ENCODE results near the gene FNDC3A.
"Not testable (repeated sequence)": the region's sequence is repeated elsewhere in the genome, so short reads cannot be mapped to it uniquely, and the experiment has no call there.

The FNDC3A gene

DNA sequence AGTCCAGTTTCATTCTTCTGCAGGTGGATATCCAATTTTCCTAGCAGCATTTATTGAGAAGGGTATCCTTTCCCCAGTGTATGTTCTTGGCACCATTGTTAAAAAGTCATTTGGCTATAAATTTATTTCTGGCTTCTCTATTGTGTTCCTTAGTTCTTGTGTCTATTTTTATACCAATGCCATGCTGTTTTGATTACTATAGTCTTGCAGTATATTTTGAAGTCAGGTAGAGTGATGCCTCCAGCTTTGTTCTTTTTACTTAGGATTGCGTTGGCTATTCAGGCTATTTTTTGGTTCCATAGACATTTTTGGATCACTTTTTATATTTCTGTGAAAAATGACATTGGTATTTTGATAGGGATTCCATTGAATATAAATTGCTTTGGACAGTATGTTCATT is 172.7 kb downstream of the FNDC3A start:
- no peak overlapping the region for H3K27ac ChIP-seq (ENCODE audit: low read length)
- H4K20me1 ChIP-seq (ENCODE audit: insufficient read depth, low read length): no peaks in the 10 kb centered on the region
- H3K27me3 ChIP-seq (ENCODE audit: insufficient read depth, low read length, poor library complexity): no peaks in the 10 kb centered on the region
- ATAC-seq (ENCODE audit: insufficient read depth, low read depth) (no peak), DNase-seq (no peak)
- peaks cover 29% of the 10 kb centered on the region for H3K79me2 ChIP-seq (ENCODE audit: insufficient read depth, low read length)
- H3K4me1 ChIP-seq (ENCODE audit: insufficient read depth, low read length): peaks cover 20% of the 10 kb centered on the region
- TF ChIP-seq EZH2 (IDR thresholded peaks at IDR 0.05; ENCODE audit: borderline replicate concordance, low read depth, low read length, severe bottlenecking): no peak
- TF ChIP-seq, protein P1, sequence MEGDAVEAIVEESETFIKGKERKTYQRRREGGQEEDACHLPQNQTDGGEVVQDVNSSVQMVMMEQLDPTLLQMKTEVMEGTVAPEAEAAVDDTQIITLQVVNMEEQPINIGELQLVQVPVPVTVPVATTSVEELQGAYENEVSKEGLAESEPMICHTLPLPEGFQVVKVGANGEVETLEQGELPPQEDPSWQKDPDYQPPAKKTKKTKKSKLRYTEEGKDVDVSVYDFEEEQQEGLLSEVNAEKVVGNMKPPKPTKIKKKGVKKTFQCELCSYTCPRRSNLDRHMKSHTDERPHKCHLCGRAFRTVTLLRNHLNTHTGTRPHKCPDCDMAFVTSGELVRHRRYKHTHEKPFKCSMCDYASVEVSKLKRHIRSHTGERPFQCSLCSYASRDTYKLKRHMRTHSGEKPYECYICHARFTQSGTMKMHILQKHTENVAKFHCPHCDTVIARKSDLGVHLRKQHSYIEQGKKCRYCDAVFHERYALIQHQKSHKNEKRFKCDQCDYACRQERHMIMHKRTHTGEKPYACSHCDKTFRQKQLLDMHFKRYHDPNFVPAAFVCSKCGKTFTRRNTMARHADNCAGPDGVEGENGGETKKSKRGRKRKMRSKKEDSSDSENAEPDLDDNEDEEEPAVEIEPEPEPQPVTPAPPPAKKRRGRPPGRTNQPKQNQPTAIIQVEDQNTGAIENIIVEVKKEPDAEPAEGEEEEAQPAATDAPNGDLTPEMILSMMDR (IDR thresholded peaks at IDR 0.05; ENCODE audit: borderline replicate concordance, extremely low read depth, low read length, poor library complexity, severe bottlenecking): no peak
- no peak overlapping the region for H3K4me3 ChIP-seq (ENCODE audit: low read depth in 1 of 2, low read length in 2 of 2)
- no peak overlapping the region for H2AFZ ChIP-seq (ENCODE audit: low read depth, low read length)
- peaks cover 12% of the 10 kb centered on the region for H3K9me3 ChIP-seq (ENCODE audit: insufficient read depth, low read length, severe bottlenecking)
- no peak overlapping the region for H3K4me2 ChIP-seq (ENCODE audit: insufficient read depth, low read length)
- peaks cover 70% of the 10 kb centered on the region for H3K36me3 ChIP-seq (ENCODE audit: insufficient read depth, low read length)
- no peak overlapping the region for H3K9ac ChIP-seq (ENCODE audit: low read depth, low read length)

DNA sequence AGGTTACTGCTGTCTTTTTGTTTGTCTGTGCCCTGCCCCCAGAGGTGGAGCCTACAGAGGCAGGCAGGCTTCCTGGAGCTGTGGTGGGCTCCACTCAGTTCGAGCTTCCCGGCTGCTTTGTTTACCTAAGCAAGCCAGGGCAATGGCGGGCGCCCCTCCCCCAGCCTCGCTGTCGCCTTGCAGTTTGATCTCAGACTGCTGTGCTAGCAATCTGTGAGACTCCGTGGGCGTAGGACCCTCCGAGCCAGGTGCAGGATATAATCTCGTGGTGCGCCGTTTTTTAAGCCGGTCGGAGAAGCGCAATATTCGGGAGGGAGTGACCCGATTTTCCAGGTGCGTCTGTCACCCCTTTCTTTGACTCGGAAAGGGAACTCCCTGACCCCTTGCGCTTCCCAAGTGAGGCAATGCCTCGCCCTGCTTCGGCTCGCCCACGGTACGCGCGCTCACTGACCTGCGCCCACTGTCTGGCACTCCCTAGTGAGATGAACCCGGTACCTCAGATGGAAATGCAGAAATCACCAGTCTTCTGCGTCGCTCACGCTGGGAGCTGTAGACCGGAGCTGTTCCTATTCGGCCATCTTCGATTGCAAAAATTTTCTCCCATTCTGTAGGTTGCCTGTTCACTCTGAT is 182.4 kb downstream of the FNDC3A start:
- H3K4me3 ChIP-seq (ENCODE audit: low read depth in 1 of 2, low read length in 2 of 2); H3K4me2 ChIP-seq (ENCODE audit: insufficient read depth, low read length); H2AFZ ChIP-seq (ENCODE audit: low read depth, low read length); H4K20me1 ChIP-seq (ENCODE audit: insufficient read depth, low read length); H3K9ac ChIP-seq (ENCODE audit: low read depth, low read length); H3K79me2 ChIP-seq (ENCODE audit: insufficient read depth, low read length); H3K27me3 ChIP-seq (ENCODE audit: insufficient read depth, low read length, poor library complexity); DNase-seq; ATAC-seq (ENCODE audit: insufficient read depth, low read depth); H3K9me3 ChIP-seq (ENCODE audit: insufficient read depth, low read length, severe bottlenecking); H3K27ac ChIP-seq (ENCODE audit: low read length); H3K4me1 ChIP-seq (ENCODE audit: insufficient read depth, low read length): not testable (repeated sequence)
- peaks cover 14% of the 10 kb centered on the region for H3K36me3 ChIP-seq (ENCODE audit: insufficient read depth, low read length)

- H3K9ac ChIP-seq (ENCODE audit: low read depth, low read length); H3K4me1 ChIP-seq (ENCODE audit: insufficient read depth, low read length); DNase-seq; H3K4me3 ChIP-seq (ENCODE audit: low read depth in 1 of 2, low read length in 2 of 2); H3K4me2 ChIP-seq (ENCODE audit: insufficient read depth, low read length); H3K27me3 ChIP-seq (ENCODE audit: insufficient read depth, low read length, poor library complexity); H3K27ac ChIP-seq (ENCODE audit: low read length); ATAC-seq (ENCODE audit: insufficient read depth, low read depth); H2AFZ ChIP-seq (ENCODE audit: low read depth, low read length): not testable (repeated sequence)
- peaks cover 13% of the 10 kb centered on the region for H3K79me2 ChIP-seq (ENCODE audit: insufficient read depth, low read length)
- H3K9me3 ChIP-seq (ENCODE audit: insufficient read depth, low read length, severe bottlenecking): peaks cover 15% of the 10 kb centered on the region
- H4K20me1 ChIP-seq (ENCODE audit: insufficient read depth, low read length): peaks cover 13% of the 10 kb centered on the region
- H3K36me3 ChIP-seq (ENCODE audit: insufficient read depth, low read length): peaks cover 55% of the 10 kb centered on the region
Measured at GRCh38 chr13:49163162-49163561, 187.4 kb downstream of the FNDC3A start.

DNA sequence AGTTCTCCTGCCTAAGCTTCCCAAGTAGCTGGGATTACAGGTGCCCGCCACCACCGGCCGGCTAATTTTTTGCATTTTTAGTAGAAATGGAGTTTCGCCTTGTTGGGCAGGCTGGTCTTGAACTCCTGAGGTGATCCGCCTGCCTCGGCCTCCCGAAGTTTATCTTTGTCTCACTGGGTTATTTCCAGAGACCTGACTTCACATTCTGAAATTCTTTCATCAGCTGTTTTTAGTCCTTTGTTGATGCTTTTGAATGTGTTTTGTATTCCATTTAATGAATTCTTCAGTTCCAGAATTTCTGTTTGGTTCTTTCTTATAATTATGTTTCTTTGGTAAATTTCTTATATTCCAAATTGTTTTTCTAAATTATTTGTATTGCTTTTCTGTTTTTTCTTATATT is 189.0 kb downstream of the FNDC3A start:
- no peak overlapping the region for H2AFZ ChIP-seq (ENCODE audit: low read depth, low read length)
- no peak for DNase-seq
- H4K20me1 ChIP-seq (ENCODE audit: insufficient read depth, low read length): peaks cover 13% of the 10 kb centered on the region
- H3K36me3 ChIP-seq (ENCODE audit: insufficient read depth, low read length): peaks cover 69% of the 10 kb centered on the region
- H3K27ac ChIP-seq (ENCODE audit: low read length): no peak overlapping the region
- no peak overlapping the region for H3K4me3 ChIP-seq (ENCODE audit: low read depth in 1 of 2, low read length in 2 of 2)
- no peak overlapping the region for H3K4me2 ChIP-seq (ENCODE audit: insufficient read depth, low read length)
- H3K4me1 ChIP-seq (ENCODE audit: insufficient read depth, low read length): no peaks in the 10 kb centered on the region
- no peak overlapping the region for H3K9ac ChIP-seq (ENCODE audit: low read depth, low read length)
- peaks cover 13% of the 10 kb centered on the region for H3K79me2 ChIP-seq (ENCODE audit: insufficient read depth, low read length)
- no peak for ATAC-seq (ENCODE audit: insufficient read depth, low read depth)
- H3K9me3 ChIP-seq (ENCODE audit: insufficient read depth, low read length, severe bottlenecking): peaks cover 15% of the 10 kb centered on the region
- no peaks in the 10 kb centered on the region for H3K27me3 ChIP-seq (ENCODE audit: insufficient read depth, low read length, poor library complexity)
- no peak for TF ChIP-seq EZH2 (IDR thresholded peaks at IDR 0.05; ENCODE audit: borderline replicate concordance, low read depth, low read length, severe bottlenecking)
- TF ChIP-seq, protein P1 (IDR thresholded peaks at IDR 0.05; ENCODE audit: borderline replicate concordance, extremely low read depth, low read length, poor library complexity, severe bottlenecking): no peak
